ENCODE measurements around the gene HBB.

The HBB gene

GRCh38 chr11:5226732-5227310 lies at the start of gene HBB:
Gene HBB (minus strand): TSS chr11:5227071. CDS start chr11:5227021, 50 bp downstream.
- no peak within 1 kb of the TSS for H3K4me3 ChIP-seq (ENCODE audit: low read depth, low read length)
- TF ChIP-seq CTCF (IDR thresholded peaks at IDR 0.05; ENCODE audit: control insufficient read depth, extremely low read depth, insufficient read depth): no peak
- no peak for DNase-seq (ENCODE audit: low read depth)

DNA sequence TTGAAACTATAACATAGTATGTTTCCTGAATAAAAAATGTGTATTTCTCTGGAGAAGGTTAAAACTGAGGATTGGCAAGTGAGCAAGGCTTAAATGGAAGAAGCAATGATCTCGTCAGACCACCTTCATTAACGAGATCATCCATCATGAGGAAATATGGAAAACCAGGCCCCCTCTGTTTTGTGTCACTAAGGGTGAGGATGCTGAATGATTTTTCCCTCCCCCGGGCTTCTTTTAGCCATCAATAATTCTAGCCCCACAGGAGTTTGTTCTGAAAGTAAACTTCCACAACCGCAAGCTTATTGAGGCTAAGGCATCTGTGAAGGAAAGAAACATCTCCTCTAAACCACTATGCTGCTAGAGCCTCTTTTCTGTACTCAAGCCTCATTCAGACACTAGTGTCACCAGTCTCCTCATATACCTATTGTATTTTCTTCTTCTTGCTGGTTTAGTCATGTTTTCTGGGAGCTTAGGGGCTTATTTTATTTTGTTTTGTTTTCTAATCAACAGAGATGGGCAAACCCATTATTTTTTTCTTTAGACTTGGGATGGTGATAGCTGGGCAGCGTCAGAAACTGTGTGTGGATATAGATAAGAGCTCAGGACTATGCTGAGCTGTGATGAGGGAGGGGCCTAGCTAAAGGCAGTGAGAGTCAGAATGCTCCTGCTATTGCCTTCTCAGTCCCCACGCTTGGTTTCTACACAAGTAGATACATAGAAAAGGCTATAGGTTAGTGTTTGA lies 48.7 kb upstream of the HBB start:
- DNase-seq (ENCODE audit: low read depth): no peak
- no peak overlapping the region for H3K4me3 ChIP-seq (ENCODE audit: low read depth, low read length)
- TF ChIP-seq CTCF (IDR thresholded peaks at IDR 0.05; ENCODE audit: control insufficient read depth, extremely low read depth, insufficient read depth): no peak

DNA sequence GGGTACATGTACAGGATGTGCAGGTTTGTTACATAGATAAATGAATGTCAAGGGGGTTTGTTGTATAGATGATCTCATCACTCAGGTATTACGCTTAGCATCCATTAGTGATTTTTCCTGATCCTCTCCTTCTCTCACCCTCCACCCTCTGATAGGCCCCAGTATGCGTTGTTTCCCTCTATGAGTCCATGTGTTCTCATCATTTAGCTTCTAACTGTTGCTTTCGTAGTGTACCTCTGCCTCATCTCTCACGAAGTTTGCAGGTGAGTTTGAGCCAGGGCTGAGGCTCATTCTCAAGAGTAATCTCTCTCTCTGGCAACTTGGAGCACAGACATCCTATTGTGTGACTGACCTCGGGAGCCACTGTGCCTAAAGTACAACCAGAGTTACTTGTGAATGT lies 47.5 kb upstream of the HBB start:
- no peak for DNase-seq (ENCODE audit: low read depth)
- TF ChIP-seq CTCF (IDR thresholded peaks at IDR 0.05; ENCODE audit: control insufficient read depth, extremely low read depth, insufficient read depth): no peak
- no peak overlapping the region for H3K4me3 ChIP-seq (ENCODE audit: low read depth, low read length)

DNA sequence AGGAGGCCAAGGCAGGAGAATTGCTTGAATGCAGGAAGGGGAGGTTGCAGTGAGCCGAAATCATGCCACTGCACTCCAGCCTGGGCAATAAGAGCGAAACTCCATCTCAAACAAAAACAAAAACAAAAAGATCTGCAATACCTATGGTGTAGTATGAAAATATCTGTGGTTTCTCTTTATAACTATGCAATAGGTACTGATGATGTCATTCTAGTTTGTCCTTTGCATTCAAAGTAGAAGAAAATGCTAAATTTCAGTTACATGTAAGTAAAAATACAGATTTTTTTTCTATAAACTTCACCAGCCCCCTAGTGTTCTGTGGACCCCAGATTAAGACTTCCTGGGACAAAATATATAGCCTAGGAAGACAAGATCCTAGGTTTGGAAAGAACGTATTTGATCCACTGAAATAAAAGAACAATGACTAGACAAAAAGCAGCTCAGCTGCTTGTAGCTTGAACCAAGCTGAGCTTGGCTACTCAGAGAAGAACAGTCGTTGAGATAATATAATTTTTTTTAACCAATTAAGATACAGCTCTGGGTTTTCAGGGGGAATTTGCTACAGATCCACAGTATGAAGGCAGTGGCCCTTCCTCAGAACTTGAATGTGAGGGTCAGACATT lies 45.6 kb upstream of the HBB start:
- no peak for DNase-seq (ENCODE audit: low read depth)
- H3K4me3 ChIP-seq (ENCODE audit: low read depth, low read length): no peak overlapping the region
- TF ChIP-seq CTCF (IDR thresholded peaks at IDR 0.05; ENCODE audit: control insufficient read depth, extremely low read depth, insufficient read depth): no peak

DNA sequence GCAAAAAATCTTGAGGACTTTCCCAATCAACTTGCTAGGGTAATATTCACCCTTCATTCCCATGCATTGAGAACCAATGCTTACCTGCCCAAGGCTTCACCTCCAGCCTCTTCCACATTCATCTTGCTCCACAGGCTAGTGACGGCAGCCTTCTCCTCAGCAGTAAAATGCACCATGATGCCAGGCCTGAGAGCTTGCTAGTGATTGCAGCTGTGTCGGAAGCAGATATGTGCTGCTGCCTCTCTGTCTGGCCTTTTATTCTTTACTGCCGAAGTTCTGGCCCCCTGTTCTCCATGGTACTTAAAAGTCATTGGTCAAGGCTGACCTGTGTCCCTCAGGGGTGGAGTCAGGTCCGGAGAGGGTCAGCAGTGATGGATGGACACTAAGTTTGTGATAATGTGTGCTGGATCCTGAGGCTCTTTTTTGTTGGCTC lies 42.9 kb upstream of the HBB start, which contains the start of gene HBE1:
Gene HBE1 (minus strand): TSS at position 231 of the 433 bp plus-strand sequence. CDS start 55 bp downstream, at position 176.
- TF ChIP-seq CTCF (IDR thresholded peaks at IDR 0.05; ENCODE audit: control insufficient read depth, extremely low read depth, insufficient read depth): no peak
- no peak within 1 kb of the TSS for H3K4me3 ChIP-seq (ENCODE audit: low read depth, low read length)
- no peak for DNase-seq (ENCODE audit: low read depth)

GRCh38 chr11:5267033-5267563 lies 40.2 kb upstream of the HBB start:
- no peak for TF ChIP-seq CTCF (IDR thresholded peaks at IDR 0.05; ENCODE audit: control insufficient read depth, extremely low read depth, insufficient read depth)
- no peak for DNase-seq (ENCODE audit: low read depth)
- H3K4me3 ChIP-seq (ENCODE audit: low read depth, low read length): no peak overlapping the region
